Measurements from ENCODE around the gene ZBTB44.

DNA sequence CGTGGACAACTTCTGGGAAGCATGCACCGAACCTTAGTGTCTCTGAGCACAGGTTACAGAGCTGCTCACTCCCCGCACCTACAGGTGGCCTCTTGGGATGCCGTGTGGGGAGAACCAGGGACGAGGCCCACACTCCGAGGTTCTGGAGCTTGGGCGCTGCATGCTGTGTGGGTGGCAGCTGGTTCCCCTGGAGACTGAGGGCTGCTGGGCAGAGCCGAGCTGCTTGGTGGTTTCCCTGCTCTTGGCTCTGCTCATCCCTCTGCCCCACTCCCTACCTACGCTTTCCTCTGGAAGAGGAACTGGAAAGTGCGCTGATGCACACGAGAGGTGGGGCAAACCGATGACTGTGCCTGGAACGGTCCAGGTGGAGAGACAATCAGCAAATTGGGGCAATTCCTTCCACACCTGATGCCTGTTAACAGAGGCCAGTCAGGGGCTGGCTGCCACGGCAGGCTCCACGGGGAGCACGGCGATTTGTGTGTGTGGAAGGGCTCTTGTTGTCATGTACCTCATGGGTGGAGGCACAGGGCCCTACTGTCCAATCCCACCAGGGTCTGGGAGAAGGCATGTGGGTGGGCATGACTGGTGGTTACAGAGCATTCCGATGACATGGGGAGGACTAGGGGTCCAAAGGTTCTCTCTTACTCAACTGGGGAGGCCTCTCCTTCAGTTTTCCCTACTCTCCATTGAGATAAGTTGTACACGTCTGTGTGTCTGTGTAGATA is 94.2 kb downstream of the ZBTB44 start:
- TF ChIP-seq POLR2A (IDR thresholded peaks at IDR 0.05) (no peak), POLR2AphosphoS5 (IDR thresholded peaks at IDR 0.05) (no peak), EP300 (IDR thresholded peaks at IDR 0.05) (no peak)
- TF ChIP-seq, protein P1, sequence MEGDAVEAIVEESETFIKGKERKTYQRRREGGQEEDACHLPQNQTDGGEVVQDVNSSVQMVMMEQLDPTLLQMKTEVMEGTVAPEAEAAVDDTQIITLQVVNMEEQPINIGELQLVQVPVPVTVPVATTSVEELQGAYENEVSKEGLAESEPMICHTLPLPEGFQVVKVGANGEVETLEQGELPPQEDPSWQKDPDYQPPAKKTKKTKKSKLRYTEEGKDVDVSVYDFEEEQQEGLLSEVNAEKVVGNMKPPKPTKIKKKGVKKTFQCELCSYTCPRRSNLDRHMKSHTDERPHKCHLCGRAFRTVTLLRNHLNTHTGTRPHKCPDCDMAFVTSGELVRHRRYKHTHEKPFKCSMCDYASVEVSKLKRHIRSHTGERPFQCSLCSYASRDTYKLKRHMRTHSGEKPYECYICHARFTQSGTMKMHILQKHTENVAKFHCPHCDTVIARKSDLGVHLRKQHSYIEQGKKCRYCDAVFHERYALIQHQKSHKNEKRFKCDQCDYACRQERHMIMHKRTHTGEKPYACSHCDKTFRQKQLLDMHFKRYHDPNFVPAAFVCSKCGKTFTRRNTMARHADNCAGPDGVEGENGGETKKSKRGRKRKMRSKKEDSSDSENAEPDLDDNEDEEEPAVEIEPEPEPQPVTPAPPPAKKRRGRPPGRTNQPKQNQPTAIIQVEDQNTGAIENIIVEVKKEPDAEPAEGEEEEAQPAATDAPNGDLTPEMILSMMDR (IDR thresholded peaks at IDR 0.05) = no peak
